Anterior cingulate cortex (tissue), 58 donors: ENCODE data around the gene TRIP6.

ENCODE experiments used
- DNase-seq, 58 donors: peaks; one replicate each; lab custom pipeline; 2025; lab: John Stamatoyannopoulos, UW

Gene TRIP6, protein sequence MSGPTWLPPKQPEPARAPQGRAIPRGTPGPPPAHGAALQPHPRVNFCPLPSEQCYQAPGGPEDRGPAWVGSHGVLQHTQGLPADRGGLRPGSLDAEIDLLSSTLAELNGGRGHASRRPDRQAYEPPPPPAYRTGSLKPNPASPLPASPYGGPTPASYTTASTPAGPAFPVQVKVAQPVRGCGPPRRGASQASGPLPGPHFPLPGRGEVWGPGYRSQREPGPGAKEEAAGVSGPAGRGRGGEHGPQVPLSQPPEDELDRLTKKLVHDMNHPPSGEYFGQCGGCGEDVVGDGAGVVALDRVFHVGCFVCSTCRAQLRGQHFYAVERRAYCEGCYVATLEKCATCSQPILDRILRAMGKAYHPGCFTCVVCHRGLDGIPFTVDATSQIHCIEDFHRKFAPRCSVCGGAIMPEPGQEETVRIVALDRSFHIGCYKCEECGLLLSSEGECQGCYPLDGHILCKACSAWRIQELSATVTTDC

DNA sequence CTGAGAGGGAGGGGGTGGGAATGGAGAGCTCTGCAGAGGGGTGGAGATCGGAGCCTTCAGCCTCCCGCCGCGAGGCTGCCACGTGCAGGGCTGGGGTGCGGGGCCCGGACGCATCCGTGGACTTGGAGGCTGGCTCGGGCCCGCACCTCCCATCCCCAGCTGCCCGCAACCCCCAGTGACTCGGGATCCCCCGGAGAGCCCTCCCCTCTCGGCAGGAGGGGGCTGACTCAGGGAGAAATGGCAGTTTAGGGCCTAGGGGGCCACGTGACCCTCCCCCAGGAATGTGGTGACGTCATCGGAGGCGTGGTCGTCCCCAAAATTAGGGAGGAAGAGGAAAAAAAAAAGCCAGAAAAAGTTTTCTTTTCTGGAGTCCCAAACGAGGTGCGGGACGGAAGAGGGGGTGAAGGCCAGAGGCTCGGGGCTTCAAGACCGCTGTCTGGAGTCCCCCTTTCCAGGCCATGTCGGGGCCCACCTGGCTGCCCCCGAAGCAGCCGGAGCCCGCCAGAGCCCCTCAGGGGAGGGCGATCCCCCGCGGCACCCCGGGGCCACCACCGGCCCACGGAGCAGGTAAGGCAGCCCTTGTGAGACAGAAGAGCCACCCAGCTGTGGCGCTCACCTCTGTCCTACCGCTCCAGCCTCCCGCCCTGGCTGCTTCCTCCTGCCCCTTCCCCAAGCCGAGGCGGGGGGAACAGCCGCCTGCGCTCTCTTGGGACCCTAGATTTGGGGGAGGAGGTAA lies at the start of gene TRIP6:
Gene TRIP6 (plus strand): TSS at position 348 of the 736 bp plus-strand sequence. CDS start 111 bp downstream, at position 459.
- DNase-seq: peak in 56 of 58 donors; percentile 11 to 84 (median 67)

DNA sequence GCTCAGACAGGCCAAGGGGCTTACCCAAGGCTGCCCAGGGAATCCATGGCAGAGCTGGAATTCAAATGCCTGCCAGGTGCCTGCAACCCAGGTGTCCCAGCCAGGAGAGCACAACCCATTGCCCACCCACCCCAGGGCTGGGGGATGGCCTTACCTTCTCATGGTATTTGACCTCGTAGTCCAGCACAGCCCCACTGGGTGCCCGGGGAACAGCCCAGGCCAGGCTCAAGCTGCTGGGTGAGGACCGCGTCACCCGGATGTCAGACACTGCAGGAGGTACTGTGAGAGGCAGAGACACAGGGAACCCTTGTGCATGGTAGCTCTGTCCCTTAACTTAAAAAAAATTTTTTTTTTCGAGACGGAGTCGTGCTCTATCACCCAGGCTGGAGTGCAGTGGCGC lies 48.8 kb upstream of the TRIP6 start:
- DNase-seq: no peak

DNA sequence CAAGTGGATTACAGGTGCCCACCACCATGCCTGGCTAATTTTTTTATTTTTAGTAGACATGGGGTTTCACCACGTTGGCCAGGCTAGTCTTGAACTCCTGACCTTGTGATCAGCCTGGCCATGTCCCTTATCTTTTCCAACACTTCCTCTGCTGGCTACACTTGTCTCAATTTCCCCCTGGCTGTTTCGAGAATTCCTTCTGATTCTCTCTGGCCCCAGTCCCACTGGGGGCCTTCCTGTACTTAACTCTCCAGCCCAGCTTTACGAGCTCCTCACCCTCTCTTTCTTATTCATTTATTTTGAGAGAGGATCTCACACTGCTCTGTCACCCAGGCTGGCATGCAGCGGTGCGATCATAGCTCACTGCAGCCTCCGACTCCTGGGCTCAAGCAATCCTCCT lies 48.4 kb upstream of the TRIP6 start:
- no peak for DNase-seq

DNA sequence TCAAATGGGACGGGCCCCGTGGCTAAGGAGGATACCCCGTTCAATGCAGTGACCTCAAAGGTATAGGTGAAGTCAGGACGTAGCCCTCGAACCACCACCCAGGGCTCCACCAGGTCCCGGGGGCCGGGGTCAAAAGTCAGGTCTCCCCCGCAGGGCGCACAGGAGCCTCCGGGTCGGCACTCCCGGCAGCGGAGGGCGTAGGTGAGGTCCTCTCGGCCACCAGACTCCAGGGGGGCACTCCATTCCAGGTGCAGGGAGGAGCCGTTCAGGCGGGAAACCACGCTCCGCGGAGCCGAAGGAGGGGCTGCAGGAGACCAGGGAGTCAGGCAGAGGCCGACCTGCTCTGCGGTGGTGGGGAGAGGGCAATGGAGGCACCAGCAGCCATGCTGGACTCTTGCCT lies 47.6 kb upstream of the TRIP6 start:
- no peak for DNase-seq

DNA sequence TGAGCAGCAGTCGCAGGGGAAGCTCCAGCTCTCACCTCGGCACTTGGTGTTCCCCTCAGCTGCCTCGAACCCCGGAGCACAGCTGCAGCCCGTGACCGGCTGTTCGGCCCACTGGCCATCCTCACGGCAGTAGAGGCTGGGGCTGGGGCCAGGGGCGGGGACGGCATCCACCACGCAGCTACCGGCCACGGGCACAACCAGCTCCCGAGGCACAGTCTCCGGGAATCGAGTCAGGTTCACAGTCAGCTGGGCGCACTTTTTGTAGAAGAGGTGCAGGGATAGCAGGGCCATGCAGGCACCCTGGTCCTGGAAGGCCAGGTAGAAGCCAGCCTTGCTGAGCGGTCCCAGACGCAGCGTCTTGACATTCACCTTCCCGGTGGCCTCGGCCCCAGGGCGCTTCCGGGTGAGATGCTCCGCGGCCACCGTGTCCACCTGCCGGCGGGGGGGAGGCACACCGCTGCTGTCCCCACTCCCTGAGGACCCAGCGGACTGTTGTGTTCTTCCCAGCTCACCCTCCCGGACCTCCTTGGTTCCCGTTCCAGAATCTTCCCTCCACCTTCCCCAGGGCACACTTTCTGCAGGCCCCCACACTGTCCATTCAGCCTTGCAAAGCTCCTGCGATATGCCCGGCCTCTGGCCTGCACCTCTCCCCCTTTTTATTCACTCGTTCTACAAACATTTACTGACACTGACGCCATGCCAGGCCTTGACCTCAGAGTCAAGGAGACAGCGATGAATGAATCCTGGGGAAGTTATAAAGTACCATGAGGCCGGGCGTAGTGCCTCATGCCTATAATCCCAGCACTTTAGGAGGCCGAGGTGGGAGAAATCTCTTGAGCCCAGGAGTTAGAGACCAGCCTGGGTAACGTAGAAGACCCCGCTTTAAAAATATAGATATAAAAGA lies 44.7 kb upstream of the TRIP6 start:
- DNase-seq: no peak

DNA sequence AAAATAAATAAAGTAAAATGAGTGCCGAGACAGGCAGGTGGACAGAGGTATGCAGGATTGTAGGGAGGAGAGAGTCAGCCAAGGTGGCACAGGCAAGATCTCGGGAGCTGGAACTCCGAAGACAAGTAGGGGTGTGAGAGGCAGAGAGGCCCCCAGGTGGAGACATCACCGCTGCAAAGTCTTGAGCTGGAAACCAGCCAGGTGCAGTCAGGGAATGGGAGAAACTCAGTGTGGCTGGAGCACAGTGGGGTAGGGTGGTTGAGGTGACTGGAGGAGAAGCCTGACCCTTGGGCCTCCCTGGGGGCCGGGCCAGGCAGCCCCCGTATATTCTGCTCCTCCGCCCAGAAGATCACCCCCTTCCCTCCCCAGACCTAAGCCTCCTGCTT lies 44.1 kb upstream of the TRIP6 start:
- DNase-seq: no peak

DNA sequence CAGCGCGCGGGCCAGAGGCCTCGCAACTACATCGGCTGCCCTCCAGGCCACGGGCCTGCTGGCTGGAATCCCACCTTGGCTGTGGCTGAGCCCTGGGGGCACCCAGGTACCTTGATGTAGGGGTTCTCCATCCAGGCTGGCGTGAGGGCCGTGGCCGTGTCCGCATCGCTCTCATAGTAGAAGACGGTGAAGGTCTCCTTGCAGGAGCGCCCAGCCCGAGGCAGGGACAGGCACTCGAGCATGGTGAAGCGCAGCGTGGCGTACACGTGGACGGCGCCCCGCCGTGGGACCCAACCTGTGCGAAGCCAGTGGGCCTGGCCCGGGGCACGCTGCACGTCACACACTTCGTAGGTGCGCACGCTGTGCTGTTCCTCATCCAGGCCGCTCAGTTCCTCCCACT lies 43.7 kb upstream of the TRIP6 start:
- DNase-seq: no peak

DNA sequence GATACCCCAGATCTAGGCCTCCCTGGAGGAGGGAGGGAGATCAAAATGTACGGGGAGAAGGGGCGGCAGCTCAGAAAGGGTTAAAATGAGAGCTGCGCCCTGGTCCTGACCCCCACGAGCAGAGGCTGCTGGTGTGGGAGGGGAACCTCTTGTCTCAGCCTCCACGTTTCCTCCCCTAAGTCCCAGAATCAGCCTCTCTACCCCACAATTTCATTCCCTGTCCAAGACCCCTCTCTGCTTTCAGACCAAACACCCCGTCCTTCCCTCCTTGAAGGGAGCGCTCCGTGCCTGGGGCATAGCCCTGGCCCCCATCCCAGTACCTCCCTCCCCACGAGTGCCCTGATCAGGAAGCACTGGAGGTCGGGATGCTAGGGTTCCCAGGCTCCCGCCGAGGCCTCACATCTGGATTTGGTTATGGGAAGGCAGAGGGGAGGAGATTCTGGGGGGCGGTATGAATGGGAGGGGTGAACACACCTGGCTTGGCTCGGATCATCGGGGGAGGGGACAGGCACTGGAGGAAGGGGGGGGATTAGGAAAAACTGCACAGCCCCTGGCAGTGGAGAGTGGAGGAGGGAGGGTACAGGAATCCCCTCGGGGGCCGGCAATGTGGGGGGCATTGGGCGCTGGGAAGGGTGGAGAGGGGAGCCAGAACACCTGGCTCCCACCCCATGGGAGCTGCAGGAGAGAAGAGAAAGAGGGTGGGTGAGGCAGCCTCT lies 42.5 kb upstream of the TRIP6 start:
- DNase-seq: no peak

DNA sequence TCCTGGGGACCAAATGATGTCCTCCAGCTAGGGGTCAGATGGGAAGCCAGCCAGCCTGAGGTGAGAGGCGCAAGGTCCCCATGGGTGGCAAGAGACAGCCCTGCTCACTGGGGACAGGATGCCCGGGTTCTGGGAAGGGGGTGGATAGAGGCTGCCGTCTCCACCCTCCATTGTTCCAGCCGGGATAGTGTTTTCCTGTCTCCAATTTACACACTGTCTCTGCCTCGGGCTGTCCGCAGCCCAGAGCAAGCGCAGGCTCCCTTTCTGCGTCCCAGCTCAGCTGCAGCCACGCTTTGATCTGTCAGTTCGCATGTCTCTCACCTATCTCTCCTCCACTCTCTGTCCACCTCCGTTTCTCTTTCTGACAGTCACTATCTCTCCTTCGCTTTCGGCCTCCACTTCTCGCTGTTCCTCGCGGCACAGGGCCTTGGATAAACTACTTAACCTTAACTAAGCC lies 41.9 kb upstream of the TRIP6 start:
- no peak for DNase-seq

DNA sequence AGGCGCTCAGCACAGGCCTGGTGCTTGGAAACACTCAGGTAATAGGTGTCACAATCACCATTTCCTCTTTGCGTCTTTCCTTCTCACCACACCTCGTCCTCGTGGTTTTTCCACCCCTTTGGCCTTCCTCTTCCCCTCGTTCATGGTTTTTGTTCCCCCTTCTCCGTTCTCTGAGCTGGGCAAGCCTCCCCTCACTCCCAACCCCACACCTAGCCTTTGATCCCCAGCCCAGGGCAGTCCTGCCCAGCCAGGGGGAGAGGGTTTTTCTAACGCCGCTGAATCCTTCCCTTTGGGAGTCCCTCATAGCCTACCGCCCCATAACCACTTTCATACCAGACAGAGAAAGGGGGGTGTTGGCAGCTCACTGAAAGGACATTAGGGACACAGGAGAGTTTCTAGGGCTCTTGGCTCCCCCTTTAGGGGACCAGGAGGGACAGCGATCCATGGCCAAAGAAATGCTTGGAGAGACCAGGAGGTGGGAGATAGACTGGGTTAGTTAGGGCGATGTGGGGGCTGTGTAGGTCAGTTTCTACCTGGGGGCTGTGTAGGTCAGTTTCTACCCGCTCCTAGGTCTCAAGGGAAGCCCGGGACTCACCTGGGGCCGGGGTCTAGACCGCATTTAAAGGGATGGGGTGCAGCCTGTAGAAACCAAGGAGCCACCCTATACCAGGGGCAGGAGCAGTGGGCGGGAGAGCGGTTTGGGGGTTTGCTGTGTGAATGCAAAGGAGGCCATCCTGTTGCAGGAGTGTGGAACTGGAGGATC lies 41.3 kb upstream of the TRIP6 start:
- DNase-seq: no peak

DNA sequence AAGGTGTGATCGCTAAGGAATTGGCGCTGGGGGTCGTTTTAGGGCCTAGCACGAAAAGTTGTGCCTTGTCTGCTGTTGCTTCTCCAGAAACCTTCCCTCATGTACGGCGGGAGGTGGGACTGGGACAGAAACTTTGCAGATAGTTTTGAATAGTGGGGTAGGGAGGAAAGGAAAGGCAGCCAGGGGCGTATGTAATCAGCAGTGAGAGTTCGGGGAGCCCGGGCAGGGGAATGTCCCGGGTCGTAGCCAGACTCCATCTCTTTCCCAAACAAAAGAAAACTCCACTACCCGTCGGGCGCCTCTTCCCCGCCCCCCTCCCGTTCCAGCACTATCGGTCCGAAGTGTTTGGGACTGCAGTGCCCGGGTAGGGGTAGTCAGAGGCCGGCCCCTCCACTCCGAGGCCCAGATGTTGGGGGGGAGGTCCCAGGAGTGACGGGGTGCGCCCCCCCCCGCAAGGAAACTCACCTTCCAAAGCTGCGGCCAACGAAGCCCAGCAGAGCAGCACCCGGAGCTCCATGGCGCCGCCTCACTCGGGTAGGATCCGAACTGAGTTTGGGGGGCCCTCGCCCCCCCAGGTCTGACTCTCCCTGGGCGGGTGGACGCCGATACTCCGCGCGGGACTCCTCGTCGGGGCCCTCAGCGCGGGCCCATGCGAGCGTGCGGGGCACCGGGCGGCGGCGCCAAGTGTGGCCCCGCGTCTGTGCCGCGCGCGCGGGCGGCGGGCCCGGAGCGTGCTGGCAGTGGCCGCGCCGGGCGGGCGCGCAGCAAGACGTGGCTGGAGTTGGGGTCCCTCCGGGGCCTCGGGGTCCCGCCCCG lies 40.5 kb upstream of the TRIP6 start:
- no peak for DNase-seq

DNA sequence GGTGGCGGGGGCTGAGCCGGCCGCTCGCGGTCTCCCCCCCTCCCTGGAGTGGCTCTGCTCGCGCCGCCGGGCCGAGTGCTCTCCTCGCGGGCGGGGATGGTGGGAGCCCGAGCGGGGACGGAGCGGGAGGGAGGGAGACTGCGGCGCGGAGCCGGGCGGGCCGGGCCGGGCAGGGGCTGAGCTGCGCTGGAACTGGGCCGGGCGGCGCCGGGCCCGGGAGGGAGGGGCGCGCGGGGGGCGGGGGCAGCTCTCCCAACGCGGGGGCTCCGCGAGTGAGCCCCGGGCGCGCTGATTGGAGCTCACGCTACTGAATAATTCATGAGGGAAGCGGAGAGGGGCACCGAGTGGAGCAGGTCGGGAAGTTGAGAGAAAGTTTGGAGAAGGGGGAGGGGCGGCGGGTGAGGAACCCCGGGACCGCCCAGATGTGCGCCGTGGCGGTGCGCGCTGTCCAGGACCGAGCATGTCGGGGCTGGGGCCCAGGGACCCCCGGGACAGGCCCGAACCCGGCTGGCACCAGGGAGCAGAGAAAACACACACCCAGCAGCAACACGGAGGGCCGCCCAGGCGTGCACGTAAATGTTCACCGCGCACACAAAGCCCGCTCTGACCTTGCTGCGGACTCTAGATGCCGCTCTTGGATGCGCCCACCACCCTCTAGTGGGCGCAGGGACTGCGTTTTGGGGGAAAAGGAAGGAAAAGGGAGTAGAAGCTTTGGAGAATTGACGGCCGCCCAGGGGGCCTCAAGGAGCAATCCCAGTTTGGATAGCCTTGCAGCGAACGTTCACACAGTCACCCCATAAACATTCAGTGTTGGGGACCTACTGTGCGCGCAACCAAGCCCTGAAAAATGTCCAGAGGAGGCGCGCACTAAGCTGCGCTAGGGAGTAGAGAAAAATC lies 39.6 kb upstream of the TRIP6 start, which contains the start of gene EPHB4:
Gene EPHB4 (minus strand): TSS at position 194 of the 897 bp plus-strand sequence. CDS start 493 bp downstream, outside the sequence.
- peak in 25 of 58 donors; percentile 2 to 47 (median 22) for DNase-seq

DNA sequence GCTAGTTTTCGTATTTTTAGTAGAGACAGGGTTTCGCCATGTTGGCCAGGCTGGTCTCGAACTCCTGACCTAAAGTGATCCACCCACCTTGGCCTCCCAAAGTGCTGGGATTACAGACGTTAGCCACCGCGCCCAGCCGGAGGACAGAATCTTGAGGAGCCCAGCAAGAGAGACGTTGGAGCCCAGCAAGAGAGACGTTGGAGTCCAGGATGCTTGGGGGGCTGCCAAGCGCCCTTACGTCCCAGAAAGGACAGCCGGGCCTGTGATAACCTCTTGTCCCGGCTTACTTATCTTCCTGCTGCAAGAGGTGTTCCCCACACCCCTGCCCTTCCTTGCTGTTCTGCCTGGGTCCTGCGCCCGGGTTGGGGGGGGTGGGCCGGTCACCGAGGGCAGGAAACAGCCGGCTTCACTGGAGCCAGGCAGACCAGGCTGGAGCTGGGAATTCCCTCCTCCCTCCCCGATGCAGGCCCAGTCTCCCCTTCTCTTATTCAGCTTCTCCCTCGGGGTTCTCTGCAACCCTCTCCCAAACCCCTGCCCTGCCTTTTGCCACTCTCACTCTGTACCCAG lies 38.0 kb upstream of the TRIP6 start:
- no peak for DNase-seq

DNA sequence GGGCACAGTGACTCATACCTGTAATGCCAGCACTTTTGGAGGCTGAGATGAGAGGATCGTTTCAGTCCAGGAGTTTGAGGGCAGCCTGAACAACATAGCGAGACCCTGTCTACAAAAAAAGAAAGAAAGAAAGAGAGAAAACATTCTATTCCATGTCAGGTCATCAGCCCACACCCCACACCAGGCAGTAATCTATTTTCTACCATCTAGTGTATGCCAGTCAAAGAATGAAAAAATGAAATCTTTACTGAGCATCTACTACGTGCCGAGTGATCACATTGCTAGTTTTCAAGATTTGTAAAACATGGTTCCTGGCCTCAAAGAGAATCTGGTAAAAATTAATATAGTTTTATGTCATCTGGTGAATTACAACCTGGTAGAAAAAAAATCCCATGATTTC lies 36.8 kb upstream of the TRIP6 start:
- DNase-seq: no peak

DNA sequence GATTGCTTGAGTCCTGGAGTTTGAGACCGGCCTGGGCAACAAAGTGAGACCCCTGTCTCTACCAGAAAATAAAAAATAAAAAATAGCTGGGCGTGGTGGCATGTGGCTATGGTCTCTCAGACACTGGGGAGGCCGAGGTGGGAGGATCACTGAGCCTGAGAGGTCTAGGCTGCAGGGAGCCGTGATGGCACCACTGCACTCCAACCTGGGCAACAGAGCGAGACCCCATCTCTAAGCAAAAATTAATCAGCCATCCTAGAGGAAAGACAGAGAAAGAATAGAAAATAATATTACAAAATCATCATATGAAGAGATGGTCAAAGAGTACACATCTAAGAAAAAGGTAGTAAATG lies 34.9 kb upstream of the TRIP6 start:
- DNase-seq: no peak

DNA sequence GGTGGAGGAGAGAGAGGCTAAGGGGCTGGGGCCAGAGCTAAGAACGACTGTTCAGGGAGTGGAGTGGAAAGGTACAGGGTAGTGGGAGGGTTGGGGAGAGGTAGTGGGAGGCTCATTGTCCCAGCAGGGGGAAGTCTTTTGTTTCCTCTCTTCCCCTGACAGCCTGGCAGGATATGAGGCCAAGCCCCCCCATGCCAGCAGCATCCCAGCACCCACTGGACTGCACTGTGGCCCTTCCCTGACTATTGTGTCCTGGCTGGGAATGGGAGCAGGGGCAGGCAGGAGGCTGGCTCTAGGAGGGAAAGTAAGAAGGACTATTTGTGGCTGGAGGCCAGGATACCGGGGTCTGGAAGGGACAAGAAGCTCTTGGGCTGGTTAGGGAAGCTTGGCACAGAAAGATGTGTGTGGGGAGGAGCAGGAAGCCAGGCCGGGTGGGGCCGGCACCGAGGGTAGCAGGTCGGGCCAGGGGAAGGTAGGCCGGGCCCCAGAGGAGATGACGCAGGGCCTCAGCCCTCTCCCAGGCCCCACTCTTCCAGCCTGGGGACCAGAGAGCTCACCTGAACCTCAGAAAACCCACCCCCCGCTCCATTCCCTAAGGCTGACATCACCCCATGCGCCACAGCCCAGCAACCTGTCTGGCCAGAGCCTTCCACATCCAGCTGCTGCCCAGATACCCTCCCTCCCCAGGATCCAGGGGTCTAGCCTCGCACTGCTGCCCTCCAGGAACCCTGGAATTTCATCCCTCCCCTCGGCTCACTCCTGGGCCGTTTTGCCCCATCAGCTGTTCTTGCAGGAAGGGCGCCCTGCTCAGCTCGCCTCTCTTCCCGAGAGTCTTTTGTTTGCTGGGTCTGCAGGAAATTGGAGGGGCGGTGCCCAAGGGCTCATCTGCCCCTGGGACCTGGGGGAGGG lies 31.0 kb upstream of the TRIP6 start:
- DNase-seq: no peak
